GM12801 (cell line): ENCODE data around the gene STMN1.

Experiments used
- TF ChIP-seq, protein P1 (sequence below): IDR thresholded peaks from one replicate; pipeline ENCODE4 v1.5.1; 2011; ENCODE audit warnings: control low read depth; ENCODE audit not compliant: insufficient read length; ENCODE audit errors: extremely low read depth

Gene STMN1

GRCh38 chr1:25944986-25945385, 38.8 kb upstream of the STMN1 start:
- TF ChIP-seq, protein P1, sequence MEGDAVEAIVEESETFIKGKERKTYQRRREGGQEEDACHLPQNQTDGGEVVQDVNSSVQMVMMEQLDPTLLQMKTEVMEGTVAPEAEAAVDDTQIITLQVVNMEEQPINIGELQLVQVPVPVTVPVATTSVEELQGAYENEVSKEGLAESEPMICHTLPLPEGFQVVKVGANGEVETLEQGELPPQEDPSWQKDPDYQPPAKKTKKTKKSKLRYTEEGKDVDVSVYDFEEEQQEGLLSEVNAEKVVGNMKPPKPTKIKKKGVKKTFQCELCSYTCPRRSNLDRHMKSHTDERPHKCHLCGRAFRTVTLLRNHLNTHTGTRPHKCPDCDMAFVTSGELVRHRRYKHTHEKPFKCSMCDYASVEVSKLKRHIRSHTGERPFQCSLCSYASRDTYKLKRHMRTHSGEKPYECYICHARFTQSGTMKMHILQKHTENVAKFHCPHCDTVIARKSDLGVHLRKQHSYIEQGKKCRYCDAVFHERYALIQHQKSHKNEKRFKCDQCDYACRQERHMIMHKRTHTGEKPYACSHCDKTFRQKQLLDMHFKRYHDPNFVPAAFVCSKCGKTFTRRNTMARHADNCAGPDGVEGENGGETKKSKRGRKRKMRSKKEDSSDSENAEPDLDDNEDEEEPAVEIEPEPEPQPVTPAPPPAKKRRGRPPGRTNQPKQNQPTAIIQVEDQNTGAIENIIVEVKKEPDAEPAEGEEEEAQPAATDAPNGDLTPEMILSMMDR, result no peak

DNA sequence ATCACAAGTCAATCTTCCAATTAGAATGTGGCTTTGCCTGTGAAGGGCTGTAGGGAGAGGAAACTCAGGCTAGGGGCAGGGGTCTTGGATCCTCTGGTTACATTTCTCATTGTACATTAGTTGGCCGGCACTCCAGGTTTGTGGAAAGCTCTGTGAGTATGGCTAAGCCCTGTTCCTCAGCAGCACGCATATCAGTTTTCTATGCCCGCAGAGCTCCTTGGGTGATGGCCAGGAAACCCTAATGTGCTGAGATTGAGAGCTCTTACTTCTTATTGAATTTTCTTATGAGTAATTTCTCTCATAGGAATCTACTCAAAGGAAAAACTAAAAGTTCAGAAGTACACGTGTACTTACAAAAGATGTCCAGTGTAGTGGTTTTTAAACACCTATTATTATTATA, 30.7 kb upstream of the STMN1 start:
- TF ChIP-seq, protein P1, result no peak

DNA sequence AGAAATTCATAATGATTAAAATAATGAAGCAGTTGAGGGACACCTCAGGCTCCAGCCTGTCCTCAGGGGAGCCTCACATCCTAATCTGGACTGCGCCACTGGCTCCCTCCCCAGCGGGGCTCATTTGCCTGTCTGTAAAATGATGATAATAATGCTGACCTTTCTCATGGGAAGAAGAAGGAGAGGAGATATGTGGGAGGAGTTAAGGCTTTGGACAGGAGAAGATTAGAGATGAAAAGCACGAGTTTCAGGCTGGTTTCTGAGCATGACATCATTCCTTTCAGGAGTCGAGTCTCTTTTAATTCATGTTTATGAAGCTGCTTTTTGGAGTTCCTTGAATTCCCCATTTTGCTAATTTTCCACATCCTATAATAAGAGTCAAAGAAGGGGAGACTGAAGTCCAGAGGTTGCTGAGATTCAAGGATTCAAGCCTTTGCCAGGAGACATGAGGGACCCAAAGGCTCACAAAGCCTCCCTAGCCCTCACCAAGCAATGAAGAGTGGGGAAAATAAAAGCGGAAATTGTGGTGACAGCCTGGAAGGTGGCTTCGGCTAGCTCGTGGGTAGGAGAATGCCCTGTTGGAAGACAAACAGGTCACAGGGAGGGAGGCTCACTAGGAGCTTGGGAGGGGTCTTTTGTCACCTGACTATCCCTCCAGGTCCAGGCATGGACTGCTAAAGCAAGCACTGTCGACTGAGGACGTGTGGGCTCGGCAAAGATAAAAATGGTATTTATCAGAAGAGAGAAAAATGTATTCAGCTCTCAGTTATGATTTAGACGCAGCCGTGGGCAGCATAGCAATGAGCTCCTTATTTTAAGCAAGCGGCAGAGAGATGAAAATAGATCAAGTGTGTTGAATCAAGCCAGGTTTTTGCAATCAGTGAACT, 27.5 kb upstream of the STMN1 start:
- TF ChIP-seq, protein P1, result no peak

DNA sequence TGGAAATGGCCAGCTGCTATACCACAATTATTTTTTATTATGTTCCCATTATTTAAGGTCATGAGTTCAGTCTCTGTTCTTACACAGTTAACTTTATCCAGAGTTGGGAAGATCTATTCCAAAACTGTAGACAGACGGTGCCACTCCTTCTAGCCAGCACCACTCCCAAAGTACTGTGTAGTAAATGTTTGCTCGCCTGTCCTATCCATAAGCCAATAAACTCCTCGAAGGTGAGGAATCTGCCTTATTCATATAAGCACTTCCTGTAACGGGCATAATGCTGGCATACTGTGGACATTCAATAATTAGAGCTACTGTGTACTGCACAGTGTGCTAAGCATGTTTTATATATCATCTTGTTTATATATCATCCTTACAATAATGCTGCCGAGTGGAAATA, 26.1 kb upstream of the STMN1 start:
- TF ChIP-seq, protein P1, result no peak

DNA sequence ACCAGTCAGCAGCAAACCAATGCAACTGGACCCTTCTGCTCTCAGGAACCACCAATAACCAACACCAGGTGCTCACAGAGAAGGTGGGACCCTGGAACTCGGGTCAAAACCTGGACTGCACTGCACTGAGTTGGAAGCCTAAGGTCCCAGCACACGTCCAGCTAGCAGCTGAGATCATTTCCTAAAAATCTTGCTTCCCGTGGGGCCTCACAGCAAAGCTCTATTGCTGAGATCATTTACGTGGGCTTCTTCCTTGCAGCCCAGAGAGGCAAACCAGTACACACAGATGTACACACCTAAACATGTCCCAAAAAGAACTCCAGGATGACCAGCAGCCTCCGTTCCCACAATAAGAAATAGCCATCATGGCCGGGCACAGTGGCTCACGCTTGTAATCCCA, 22.8 kb upstream of the STMN1 start:
- TF ChIP-seq, protein P1, result no peak

GRCh38 chr1:25927521-25928265, 21.5 kb upstream of the STMN1 start:
- TF ChIP-seq, protein P1, result no peak

GRCh38 chr1:25926731-25927496, 20.7 kb upstream of the STMN1 start:
- TF ChIP-seq, protein P1, result no peak
